ENCODE measurements around the gene OR52M1. TPM values are rescaled to one million over a fixed set of nuclear protein-coding genes. Genes with fewer than 3 reads are reported as not detected.

OR52M1 gene, protein sequence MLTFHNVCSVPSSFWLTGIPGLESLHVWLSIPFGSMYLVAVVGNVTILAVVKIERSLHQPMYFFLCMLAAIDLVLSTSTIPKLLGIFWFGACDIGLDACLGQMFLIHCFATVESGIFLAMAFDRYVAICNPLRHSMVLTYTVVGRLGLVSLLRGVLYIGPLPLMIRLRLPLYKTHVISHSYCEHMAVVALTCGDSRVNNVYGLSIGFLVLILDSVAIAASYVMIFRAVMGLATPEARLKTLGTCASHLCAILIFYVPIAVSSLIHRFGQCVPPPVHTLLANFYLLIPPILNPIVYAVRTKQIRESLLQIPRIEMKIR
- total RNA-seq (not detected), total RNA-seq (0 reads per million in 29 experiments)
- total RNA-seq (2013) = not detected

DNA sequence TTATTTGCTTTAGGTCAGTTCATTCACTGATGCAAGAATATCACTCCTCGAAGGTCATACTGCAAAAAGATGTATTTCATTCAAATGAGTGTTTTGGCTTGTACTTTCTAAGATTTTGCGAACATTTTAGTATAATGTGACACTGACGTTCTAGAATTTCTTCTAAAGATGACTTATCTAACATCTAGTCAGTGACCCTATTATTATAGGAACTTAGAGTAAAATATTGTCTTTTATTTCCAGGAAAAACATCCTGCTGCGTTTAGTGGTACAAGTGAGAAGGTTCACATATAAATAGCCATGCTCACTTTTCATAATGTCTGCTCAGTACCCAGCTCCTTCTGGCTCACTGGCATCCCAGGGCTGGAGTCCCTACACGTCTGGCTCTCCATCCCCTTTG, at the start of gene OR52M1:
Gene OR52M1 (plus strand): TSS at position 301 of the 400 bp plus-strand sequence. CDS start 0 bp downstream, at position 301.
- H3K36me3 Mint-ChIP-seq = no peaks in the 10 kb centered on the region
- ATAC-seq (replicated peaks in 1 of 4) (no peak), DNase-seq (no peak)
- Histone ChIP-seq H3K4me1 (ENCODE audit: control insufficient read depth in 1 of 2, extremely low read depth in 1 of 2, insufficient read depth in 2 of 2, low read length in 2 of 2) (no peaks in the 10 kb centered on the region), H3K27ac (ENCODE audit: low read length) (no peak within 1 kb of the TSS), H3K27me3 (replicated peaks in 1 of 2; ENCODE audit: control insufficient read depth in 2 of 2, extremely low read depth in 1 of 2, insufficient read depth in 2 of 2, low read length in 1 of 2) (peaks cover 0 to 6% of the 10 kb centered on the region in 2 experiments), H3K4me3 (ENCODE audit: control insufficient read depth in 1 of 2, extremely low read depth in 1 of 2, low read length in 1 of 2) (no peak within 1 kb of the TSS), H3K9me3 (no peaks in the 10 kb centered on the region), H3K36me3 (ENCODE audit: control insufficient read depth in 2 of 2, extremely low read depth in 1 of 2, insufficient read depth in 1 of 2, low read length in 1 of 2) (no peaks in the 10 kb centered on the region)
- peaks cover 5 to 19% of the 10 kb centered on the region in 2 donors for H3K27me3 Mint-ChIP-seq
- CTCF ChIA-PET = no interaction called here
- no peak within 1 kb of the TSS for H3K27ac Mint-ChIP-seq
- no peak within 1 kb of the TSS for H3K4me3 Mint-ChIP-seq
- POLR2A ChIA-PET = no interaction called here
- H3K9me3 Mint-ChIP-seq = no peaks in the 10 kb centered on the region
- no peaks in the 10 kb centered on the region for H3K4me1 Mint-ChIP-seq
- no CpG with 5 or more reads among the region's 5 CpGs for WGBS (ENCODE audit: insufficient coverage)

DNA sequence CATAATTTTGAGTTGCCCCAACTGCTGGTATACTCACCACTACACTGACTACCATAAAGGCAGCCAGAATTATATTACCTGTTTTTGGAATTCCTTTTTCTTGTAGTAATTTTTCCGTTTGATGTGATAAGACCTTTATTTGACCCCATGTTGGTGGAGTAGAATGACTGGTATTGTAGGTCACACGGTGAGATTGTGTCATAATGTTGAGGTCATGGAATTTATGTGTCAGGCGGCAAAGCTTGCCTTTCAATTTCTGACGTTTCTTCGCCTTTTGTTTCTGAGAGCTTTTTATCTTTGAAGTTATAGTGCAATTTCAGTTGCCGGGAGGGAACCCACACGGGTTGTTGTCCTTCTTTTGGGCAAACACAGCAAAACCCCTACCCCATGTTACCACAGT, 49.5 kb upstream of the OR52M1 start:
- DNase-seq (no peak), ATAC-seq (replicated peaks in 1 of 4) (no peak)
- no peaks in the 10 kb centered on the region for H3K4me1 ChIP-seq (ENCODE audit: control insufficient read depth in 1 of 2, extremely low read depth in 1 of 2, insufficient read depth in 2 of 2, low read length in 2 of 2)
- Mint-ChIP-seq H3K4me1 (peaks cover 0 to 3% (median 3%) of the 10 kb centered on the region in 3 donors), H3K36me3 (no peaks in the 10 kb centered on the region), H3K9me3 (peaks cover 0 to 3% (median 0%) of the 10 kb centered on the region in 3 donors), H3K27me3 (peaks cover 12 to 26% of the 10 kb centered on the region in 2 donors), H3K27ac (no peak overlapping the region), H3K4me3 (no peak overlapping the region)
- H3K4me3 ChIP-seq (ENCODE audit: control insufficient read depth in 1 of 2, extremely low read depth in 1 of 2, low read length in 1 of 2) = no peak overlapping the region
- H3K27me3 ChIP-seq (replicated peaks in 1 of 2; ENCODE audit: control insufficient read depth in 2 of 2, extremely low read depth in 1 of 2, insufficient read depth in 2 of 2, low read length in 1 of 2) = no peaks in the 10 kb centered on the region
- no peaks in the 10 kb centered on the region for H3K36me3 ChIP-seq (ENCODE audit: control insufficient read depth in 2 of 2, extremely low read depth in 1 of 2, insufficient read depth in 1 of 2, low read length in 1 of 2)
- ChIA-PET POLR2A (no interaction called here), CTCF (interaction anchor here in 1 of 2 donors (0.6 to 1.4 kb wide), 2 partner anchors 308 to 309 kb away, joined by 3 to 4 read pairs; no protein-coding TSS in a partner anchor)
- 29% methylated on average over 2 of the region's 7 CpGs for WGBS (ENCODE audit: insufficient coverage)
- H3K9me3 ChIP-seq = no peaks in the 10 kb centered on the region
- H3K27ac ChIP-seq (ENCODE audit: low read length) = no peak overlapping the region

DNA sequence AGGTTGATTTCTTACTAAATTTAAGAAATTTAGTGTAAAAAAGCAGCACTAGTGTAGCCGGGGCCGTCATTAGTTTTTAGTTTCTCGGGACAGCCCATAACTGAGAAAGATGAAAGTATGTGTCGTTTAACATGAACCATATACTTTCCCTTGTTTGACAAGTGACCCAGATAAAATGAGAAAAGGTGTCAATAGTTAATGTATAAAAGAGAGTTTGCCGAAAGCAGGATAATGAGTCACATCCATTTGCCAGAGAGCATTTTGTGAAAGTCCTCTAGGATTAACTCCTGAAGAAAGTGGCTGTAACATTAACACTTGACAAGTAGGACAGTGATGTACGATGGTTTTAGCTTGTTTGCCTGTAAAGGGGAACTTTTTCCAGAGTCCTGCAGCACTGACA, 49.0 kb upstream of the OR52M1 start:
- no peak for ATAC-seq (replicated peaks in 1 of 4)

DNA sequence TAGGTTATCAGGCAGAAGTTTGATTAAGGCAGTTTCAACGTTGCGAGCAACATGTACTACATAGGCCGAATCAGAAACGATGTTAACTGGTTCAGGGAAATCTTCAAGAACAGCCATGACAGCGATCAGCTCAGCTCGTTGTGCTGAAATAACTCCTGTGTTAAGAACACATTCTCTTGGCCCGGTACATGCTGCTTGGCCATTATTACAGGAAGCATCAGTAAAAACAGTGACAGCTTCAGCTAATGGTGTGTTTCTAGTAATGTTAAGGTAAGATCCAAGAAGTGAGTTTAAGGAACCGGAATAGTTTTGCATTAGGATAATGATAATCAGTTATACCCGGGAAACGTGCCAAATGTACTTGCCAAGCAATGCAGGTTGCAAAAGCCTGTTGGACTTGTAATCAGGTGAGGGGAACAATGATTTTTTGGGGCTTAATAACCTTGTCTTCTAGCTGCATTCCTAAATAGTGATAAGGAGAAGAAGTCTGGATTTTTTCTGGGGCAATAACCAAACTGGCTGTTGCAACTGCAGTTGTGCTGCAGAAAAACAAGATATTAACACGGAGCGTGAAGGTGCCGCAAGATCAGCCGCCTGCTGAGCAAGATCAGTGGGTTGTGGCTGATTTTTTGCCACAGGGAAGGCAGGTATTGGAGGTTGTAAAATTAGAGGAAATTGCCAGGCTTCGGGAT, 48.3 kb upstream of the OR52M1 start:
- 87% methylated on average over 15 of the region's 15 CpGs for WGBS (ENCODE audit: insufficient coverage)
- Mint-ChIP-seq H3K4me3 (no peak overlapping the region), H3K9me3 (no peaks in the 10 kb centered on the region), H3K4me1 (peaks cover 0 to 3% (median 3%) of the 10 kb centered on the region in 3 donors), H3K27ac (no peak overlapping the region), H3K27me3 (peaks cover 11 to 21% of the 10 kb centered on the region in 2 donors), H3K36me3 (no peaks in the 10 kb centered on the region)
- ChIA-PET POLR2A (no interaction called here), CTCF (no interaction called here)
- Histone ChIP-seq H3K27me3 (replicated peaks in 1 of 2; ENCODE audit: control insufficient read depth in 2 of 2, extremely low read depth in 1 of 2, insufficient read depth in 2 of 2, low read length in 1 of 2) (no peaks in the 10 kb centered on the region), H3K4me1 (ENCODE audit: control insufficient read depth in 1 of 2, extremely low read depth in 1 of 2, insufficient read depth in 2 of 2, low read length in 2 of 2) (no peaks in the 10 kb centered on the region), H3K9me3 (no peaks in the 10 kb centered on the region), H3K27ac (ENCODE audit: low read length) (no peak overlapping the region), H3K36me3 (ENCODE audit: control insufficient read depth in 2 of 2, extremely low read depth in 1 of 2, insufficient read depth in 1 of 2, low read length in 1 of 2) (no peaks in the 10 kb centered on the region), H3K4me3 (ENCODE audit: control insufficient read depth in 1 of 2, extremely low read depth in 1 of 2, low read length in 1 of 2) (no peak overlapping the region)
- ATAC-seq (replicated peaks in 1 of 4) (no peak), DNase-seq (no peak)

More for the DNA sequence above, 49.0 kb upstream of the OR52M1 start:
- 70% methylated on average over 2 of the region's 6 CpGs for WGBS (ENCODE audit: insufficient coverage)
- no peaks in the 10 kb centered on the region for H3K36me3 ChIP-seq (ENCODE audit: control insufficient read depth in 2 of 2, extremely low read depth in 1 of 2, insufficient read depth in 1 of 2, low read length in 1 of 2)
- no peaks in the 10 kb centered on the region for H3K4me1 ChIP-seq (ENCODE audit: control insufficient read depth in 1 of 2, extremely low read depth in 1 of 2, insufficient read depth in 2 of 2, low read length in 2 of 2)
- H3K4me3 Mint-ChIP-seq = no peak overlapping the region
- H3K36me3 Mint-ChIP-seq = no peaks in the 10 kb centered on the region
- CTCF ChIA-PET = no interaction called here
- POLR2A ChIA-PET = no interaction called here
- peaks cover 0 to 3% (median 0%) of the 10 kb centered on the region in 3 donors for H3K9me3 Mint-ChIP-seq
- H3K27ac ChIP-seq (ENCODE audit: low read length) = no peak overlapping the region
- H3K27me3 Mint-ChIP-seq = peaks cover 12 to 26% of the 10 kb centered on the region in 2 donors
- H3K27me3 ChIP-seq (replicated peaks in 1 of 2; ENCODE audit: control insufficient read depth in 2 of 2, extremely low read depth in 1 of 2, insufficient read depth in 2 of 2, low read length in 1 of 2) = no peaks in the 10 kb centered on the region
- H3K27ac Mint-ChIP-seq = no peak overlapping the region
- no peak overlapping the region for H3K4me3 ChIP-seq (ENCODE audit: control insufficient read depth in 1 of 2, extremely low read depth in 1 of 2, low read length in 1 of 2)
- peaks cover 0 to 3% (median 3%) of the 10 kb centered on the region in 3 donors for H3K4me1 Mint-ChIP-seq
- no peak for DNase-seq
- H3K9me3 ChIP-seq = no peaks in the 10 kb centered on the region

DNA sequence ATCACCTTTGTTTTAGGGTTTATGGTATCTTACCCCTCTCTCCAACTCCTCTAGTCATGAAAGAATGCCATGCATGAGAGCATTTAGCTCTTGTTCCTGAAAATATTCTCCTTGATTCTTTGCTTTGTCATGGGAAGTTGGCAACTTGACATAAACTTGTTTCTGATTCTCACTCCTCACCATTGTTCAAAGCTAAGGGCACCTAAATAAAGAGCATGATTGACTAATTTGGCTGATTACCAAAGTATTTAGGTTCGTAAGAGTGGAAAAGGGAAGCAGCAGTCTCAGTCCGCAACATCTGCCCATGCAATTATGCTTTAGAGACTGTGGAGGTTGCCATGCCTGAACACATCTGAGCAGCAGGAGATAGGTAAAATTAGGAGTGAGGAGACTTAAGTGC, 36.1 kb upstream of the OR52M1 start:
- ATAC-seq (replicated peaks in 1 of 4) = no peak
- CTCF ChIA-PET = no interaction called here
- no peak overlapping the region for H3K27ac ChIP-seq (ENCODE audit: low read length)
- no peak overlapping the region for H3K4me3 ChIP-seq (ENCODE audit: control insufficient read depth in 1 of 2, extremely low read depth in 1 of 2, low read length in 1 of 2)
- Mint-ChIP-seq H3K4me1 (no peaks in the 10 kb centered on the region), H3K36me3 (no peaks in the 10 kb centered on the region), H3K27ac (no peak overlapping the region), H3K9me3 (peaks cover 0 to 4% (median 0%) of the 10 kb centered on the region in 3 donors), H3K4me3 (no peak overlapping the region), H3K27me3 (peaks cover 11 to 27% of the 10 kb centered on the region in 2 donors)
- POLR2A ChIA-PET = no interaction called here
- no peaks in the 10 kb centered on the region for H3K27me3 ChIP-seq (replicated peaks in 1 of 2; ENCODE audit: control insufficient read depth in 2 of 2, extremely low read depth in 1 of 2, insufficient read depth in 2 of 2, low read length in 1 of 2)
- DNase-seq = no peak
- no peaks in the 10 kb centered on the region for H3K4me1 ChIP-seq (ENCODE audit: control insufficient read depth in 1 of 2, extremely low read depth in 1 of 2, insufficient read depth in 2 of 2, low read length in 2 of 2)
- no peaks in the 10 kb centered on the region for H3K9me3 ChIP-seq
- H3K36me3 ChIP-seq (ENCODE audit: control insufficient read depth in 2 of 2, extremely low read depth in 1 of 2, insufficient read depth in 1 of 2, low read length in 1 of 2) = no peaks in the 10 kb centered on the region
- 0% methylated on average over 1 of the region's 2 CpGs for WGBS (ENCODE audit: insufficient coverage)

DNA sequence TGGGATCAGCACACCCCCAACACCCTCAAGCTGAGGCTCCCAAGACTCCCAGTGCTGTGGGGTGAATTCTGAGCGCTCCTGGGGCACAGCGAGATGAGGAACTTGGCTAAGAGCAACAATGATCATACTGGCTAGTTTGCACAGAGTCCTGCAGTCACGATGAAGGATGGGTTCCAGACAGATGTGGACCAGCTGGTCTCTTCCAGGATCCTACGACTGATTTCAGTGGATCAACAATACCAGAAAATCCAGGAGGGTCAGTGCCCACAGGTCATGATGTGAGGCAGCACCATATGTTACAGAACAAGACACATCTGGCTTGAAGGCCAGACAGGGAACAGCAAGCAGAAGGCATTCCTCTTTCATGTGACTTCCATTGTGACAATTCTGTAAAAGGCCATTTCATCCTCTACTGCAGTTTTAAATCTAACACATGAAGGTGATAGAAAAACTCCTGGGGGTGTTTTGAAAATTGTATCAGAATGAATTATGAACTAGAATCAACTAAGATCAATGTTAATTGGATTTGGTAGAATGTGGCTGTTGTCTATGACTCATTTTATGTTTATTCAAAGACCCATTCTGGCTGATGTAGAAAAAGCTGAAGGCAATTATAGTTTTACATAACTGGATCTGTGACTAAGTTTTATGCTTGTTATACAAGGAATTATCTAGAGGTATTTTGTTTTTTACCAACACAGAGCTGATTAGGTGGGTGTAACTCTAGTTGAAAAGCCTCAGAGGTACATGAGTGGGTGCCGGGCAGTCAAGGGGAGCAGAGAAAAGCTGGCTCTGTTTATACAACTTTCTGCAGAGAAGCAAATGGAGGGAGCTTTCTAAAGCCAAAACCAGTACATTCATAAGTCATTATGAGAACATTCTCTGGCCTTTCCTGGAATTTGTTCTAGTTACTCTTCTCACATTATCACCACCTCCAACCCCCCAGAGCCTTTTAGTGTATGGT, 33.4 kb upstream of the OR52M1 start:
- H3K27me3 ChIP-seq (replicated peaks in 1 of 2; ENCODE audit: control insufficient read depth in 2 of 2, extremely low read depth in 1 of 2, insufficient read depth in 2 of 2, low read length in 1 of 2) = peaks cover 0 to 4% of the 10 kb centered on the region in 2 experiments
- H3K4me3 Mint-ChIP-seq = no peak overlapping the region
- ChIA-PET CTCF (no interaction called here), POLR2A (no interaction called here)
- no peaks in the 10 kb centered on the region for H3K4me1 ChIP-seq (ENCODE audit: control insufficient read depth in 1 of 2, extremely low read depth in 1 of 2, insufficient read depth in 2 of 2, low read length in 2 of 2)
- 63% methylated on average over 5 of the region's 5 CpGs for WGBS (ENCODE audit: insufficient coverage)
- no peak overlapping the region for H3K27ac Mint-ChIP-seq
- H3K36me3 Mint-ChIP-seq = no peaks in the 10 kb centered on the region
- no peak overlapping the region for H3K27ac ChIP-seq (ENCODE audit: low read length)
- no peaks in the 10 kb centered on the region for H3K4me1 Mint-ChIP-seq
- DNase-seq = no peak
- no peaks in the 10 kb centered on the region for H3K9me3 ChIP-seq
- no peak for ATAC-seq (replicated peaks in 1 of 4)
- H3K27me3 Mint-ChIP-seq = peaks cover 8 to 19% of the 10 kb centered on the region in 2 donors
- peaks cover 0 to 4% (median 0%) of the 10 kb centered on the region in 3 donors for H3K9me3 Mint-ChIP-seq
- no peaks in the 10 kb centered on the region for H3K36me3 ChIP-seq (ENCODE audit: control insufficient read depth in 2 of 2, extremely low read depth in 1 of 2, insufficient read depth in 1 of 2, low read length in 1 of 2)
- no peak overlapping the region for H3K4me3 ChIP-seq (ENCODE audit: control insufficient read depth in 1 of 2, extremely low read depth in 1 of 2, low read length in 1 of 2)
